HG02642 (cell line): ENCODE data around the gene CYP2J2.
"Not testable (repeated sequence)": the region's sequence is repeated elsewhere in the genome, so short reads cannot be mapped to it uniquely, and the experiment has no call there.

Source experiments
- ATAC-seq: cut with Tn5 transposase; IDR thresholded peaks from one replicate; pipeline ENCODE4 v1.9.1; 2021; ENCODE audit warnings: mild to moderate bottlenecking; ENCODE audit not compliant: unreplicated experiment, poor library complexity

Gene CYP2J2, protein sequence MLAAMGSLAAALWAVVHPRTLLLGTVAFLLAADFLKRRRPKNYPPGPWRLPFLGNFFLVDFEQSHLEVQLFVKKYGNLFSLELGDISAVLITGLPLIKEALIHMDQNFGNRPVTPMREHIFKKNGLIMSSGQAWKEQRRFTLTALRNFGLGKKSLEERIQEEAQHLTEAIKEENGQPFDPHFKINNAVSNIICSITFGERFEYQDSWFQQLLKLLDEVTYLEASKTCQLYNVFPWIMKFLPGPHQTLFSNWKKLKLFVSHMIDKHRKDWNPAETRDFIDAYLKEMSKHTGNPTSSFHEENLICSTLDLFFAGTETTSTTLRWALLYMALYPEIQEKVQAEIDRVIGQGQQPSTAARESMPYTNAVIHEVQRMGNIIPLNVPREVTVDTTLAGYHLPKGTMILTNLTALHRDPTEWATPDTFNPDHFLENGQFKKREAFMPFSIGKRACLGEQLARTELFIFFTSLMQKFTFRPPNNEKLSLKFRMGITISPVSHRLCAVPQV

DNA sequence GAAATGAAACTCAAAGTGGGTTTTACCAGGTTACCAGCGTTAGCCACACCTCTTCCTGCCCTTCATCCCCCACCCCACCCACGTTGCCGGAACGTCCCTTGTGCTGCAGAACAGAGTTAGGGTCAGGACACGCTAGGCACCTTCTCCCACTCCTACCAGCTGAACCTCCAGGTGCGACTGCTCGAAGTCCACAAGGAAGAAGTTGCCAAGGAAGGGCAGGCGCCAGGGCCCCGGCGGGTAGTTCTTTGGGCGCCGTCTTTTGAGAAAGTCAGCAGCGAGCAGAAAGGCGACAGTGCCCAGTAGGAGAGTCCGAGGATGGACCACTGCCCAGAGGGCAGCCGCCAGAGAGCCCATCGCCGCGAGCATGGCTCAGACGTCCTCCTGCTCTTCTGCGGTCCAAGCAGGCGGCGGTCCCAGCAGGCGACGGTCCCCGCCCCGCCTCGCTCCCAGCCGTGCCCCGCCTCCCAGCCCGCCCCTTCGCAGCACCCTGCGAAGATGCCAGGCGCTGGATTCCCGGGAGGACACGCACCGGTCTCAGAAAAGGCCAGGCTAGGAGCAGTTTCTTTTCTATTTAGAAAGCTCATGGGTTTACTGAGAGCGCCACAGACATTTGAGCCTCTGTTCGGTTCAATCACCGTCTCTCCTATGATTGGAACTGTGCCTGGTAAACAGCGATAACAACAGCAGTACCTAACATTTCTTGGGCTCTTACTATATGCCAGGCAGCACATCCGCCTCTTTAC lies at the start of gene CYP2J2:
TSS of gene CYP2J2 (minus strand) at position 393 of the 743 bp plus-strand sequence. CDS start at position 366, 27 bp downstream.
- peak; percentile 91 for ATAC-seq

DNA sequence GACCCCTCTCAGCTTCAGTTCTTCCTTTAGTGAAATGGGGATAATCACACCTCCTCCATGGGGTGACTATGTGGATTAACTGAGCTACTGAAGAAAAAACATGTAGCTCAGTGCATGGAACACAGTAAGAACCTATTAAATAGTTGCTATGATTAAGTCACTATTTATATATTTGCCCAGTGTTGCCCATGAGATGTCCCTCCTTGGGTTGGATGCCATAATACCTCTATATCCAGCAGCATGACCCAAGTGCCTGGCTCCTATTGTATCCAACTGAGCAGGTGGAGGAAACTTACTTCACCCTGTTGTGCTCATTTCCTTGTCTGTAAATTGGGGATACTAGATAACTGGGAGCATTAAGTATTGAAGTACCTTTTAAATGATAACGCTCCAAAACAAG lies 47.1 kb upstream of the CYP2J2 start:
- ATAC-seq, result no peak

DNA sequence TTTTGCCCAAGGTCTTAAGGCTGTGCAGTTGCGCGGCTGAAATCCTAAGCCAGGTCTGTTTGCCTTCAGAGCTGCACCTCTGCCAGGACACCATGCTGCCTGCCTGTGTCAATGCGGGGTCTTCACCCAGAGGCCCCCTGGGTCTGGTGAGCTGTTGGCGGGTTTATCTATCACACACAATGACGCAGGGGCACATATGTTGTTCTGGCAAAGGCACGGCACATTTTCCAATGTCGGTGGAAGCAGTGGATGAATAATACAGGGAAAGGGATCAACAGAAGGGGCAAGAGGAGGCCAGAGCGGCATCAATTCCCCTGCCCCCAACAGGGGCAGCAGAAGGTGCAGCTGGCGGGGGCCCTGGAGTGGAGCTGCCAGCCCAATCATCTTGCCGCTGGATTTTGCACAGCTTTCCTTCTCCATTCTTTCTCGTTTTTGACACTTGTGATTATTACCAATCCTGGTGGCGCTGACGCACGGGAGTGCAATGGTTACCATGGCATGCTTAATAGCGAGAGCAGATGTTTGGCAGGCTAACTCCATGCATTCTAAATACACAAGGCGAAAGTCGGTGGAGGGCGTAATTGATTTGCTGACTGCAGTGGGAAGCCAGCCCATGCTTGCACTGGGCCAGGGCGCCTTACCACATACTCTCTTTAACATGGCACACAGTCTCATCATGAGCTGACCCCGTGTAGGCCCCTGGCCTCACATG lies 45.8 kb upstream of the CYP2J2 start:
- no peak for ATAC-seq

DNA sequence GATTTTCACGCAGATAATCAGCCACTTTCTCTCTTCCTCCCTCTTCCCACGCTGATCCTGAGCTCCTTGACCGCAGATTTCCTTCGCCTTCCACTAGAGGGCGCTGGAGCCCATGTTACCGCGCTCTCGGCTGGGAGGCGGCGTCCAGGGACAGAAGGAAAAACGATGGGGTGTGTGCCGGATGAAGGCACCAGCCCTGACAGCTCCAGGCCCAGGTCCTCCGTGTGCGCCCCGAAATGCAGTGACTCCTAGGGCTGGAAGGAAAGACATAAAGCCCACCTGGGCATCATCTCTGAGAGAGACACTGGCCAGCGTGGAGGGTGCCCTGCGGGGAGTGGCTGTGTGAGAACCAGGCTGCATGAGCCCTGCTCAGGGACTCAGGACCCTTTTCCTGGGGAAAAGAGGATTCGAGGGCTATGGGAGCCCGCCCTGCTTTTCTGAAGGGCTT lies 44.9 kb upstream of the CYP2J2 start:
- ATAC-seq, result no peak

DNA sequence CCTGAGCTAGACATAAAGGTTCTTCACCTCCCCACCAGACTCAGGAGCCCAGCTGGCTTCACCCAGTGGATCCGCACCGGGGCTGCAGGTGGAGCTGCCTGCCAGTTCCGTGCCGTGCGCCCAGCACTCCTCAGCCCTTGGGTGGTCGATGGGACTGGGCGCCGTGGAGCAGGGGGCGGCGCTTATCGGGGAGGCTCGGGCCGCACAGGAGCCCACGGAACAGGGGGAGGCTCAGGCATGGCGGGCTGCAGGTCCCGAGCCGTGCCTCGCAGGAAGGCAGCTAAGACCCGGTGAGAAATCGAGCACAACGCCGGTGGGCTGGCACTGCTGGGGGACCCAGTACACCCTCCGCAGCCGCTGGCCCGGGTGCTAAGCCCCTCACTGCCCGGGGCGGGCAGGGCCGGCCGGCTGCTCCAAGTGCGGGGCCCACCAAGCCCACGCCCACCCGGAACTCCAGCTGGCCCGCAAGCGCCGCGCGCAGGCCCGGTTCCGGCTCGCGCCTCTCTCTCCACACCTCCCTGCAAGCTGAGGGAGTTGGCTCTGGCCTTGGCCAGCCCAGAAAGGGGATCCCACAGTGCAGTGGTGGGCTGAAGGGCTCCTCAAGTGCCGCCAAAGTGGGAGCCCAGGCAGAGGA lies 43.1 kb upstream of the CYP2J2 start:
- ATAC-seq, result not testable (repeated sequence)

DNA sequence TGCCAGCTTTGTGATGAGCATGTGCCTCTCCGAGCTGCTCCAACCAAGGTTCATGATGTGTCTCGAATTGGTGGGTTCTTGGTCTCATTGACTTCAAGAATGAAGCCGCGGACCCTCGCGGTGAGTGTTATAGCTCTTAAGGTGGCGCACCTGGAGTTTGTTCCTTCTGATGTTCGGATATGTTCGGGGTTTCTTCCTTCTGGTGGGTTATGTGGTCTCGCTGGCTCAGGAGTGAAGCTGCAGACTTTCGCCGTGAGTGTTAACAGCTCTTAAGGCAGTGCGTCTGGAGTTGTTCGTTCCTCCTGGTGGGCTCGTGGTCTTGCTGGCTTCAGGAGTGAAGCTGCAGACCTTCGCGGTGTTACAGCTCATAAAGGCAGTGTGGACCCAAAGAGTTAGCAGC lies 42.2 kb upstream of the CYP2J2 start:
- ATAC-seq, result not testable (repeated sequence)

DNA sequence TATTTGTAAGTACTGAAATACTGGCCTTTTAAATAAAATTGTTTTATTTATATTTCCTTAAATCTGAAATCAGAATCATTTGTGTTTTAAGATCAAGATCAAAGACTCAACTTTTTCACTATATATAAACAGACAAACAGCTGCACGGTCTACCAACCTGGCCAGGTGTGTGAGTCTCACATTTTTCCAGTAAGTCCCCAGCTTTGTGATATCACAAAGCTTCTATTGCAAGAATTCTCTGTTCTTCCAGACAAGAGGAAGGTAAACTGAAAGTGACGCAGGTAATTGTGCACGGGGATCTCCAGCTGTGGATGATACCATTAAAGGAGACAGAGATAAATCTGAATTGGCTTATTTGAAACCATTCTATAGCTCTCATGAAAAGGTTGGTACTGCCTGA lies 41.2 kb upstream of the CYP2J2 start:
- ATAC-seq, result no peak

DNA sequence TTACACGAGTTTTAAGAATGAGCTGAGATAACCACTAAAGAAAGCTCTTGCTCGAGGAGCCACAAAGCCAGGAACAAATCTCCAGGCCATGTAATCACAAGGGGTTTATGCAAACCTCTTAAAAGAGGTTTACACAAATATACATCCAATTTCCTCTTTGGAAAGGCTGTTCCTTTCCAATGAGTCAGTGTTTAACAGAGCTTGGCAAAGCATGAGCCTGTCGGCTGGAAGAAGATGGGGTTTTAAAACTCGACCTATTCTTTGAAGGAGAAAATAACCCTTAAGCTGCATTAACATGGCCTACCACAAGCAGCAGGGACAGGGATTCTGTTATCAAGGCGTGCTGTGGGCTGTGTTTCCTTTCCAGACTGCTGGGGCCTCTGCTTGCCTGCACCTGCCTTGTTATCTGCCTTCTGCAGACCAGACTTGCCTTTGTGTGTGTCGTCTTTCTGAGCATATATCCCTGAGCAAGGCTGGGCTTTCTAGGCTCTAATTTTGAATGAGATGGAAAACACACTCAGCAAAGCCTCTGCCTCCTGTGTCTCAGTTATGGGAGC lies 40.6 kb upstream of the CYP2J2 start:
- no peak for ATAC-seq

DNA sequence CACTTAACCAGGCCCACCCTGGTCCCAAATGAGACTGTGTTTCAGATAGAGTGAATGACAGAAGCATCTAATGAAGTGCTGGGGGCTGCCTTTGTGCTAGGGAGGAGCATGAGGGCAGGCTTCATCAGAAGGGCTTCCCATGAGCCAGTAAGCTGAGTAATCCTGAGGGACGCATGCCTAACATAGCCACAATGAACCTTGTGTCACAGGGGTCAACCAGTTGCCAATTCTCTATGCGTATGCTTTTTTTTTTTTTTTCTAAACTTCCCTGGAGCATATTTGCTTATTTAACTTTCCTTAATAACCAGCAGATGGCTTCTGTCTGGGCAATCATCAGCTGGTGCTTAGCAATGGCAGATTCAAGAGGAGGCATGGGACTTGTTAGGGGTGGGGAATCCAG lies 25.5 kb upstream of the CYP2J2 start:
- ATAC-seq, result no peak

DNA sequence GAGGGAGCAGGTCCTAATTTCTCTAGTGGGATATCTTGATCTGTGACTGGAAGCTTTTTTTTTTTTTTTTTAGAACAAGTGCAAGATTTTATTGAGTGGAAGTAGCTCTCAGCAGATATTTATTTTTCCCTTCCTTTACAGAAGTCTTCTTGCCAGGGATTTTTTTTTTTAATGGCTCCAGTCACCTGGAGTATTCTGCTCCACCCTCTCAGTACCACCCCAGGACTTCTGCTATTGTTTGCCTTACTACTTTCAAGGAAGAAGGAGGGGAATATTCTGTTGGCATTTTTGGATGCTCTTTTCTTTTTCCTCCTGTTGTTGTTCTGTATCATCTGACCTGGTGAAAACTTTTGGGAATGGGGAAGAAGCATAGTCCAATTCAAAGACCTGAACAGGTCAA lies 23.1 kb upstream of the CYP2J2 start:
- ATAC-seq, result no peak

DNA sequence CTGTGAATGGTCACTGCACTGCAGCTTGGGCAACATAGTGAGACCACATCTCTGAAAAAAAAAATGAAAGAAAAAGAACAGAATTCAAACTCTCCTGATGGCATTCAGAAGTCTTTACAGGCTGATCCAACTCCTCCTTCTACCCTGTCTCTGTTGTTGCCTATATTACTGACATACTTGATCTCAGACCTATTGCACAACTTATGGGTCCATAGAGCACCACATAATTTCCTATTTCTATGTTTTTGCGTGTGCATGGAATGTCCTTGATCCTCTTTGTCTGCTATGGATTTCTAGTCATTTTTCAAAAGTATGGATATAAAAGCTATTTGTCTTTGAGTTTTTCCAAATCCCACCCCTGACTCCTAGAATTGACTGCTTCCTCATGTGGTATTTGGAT lies 22.4 kb upstream of the CYP2J2 start:
- no peak for ATAC-seq

DNA sequence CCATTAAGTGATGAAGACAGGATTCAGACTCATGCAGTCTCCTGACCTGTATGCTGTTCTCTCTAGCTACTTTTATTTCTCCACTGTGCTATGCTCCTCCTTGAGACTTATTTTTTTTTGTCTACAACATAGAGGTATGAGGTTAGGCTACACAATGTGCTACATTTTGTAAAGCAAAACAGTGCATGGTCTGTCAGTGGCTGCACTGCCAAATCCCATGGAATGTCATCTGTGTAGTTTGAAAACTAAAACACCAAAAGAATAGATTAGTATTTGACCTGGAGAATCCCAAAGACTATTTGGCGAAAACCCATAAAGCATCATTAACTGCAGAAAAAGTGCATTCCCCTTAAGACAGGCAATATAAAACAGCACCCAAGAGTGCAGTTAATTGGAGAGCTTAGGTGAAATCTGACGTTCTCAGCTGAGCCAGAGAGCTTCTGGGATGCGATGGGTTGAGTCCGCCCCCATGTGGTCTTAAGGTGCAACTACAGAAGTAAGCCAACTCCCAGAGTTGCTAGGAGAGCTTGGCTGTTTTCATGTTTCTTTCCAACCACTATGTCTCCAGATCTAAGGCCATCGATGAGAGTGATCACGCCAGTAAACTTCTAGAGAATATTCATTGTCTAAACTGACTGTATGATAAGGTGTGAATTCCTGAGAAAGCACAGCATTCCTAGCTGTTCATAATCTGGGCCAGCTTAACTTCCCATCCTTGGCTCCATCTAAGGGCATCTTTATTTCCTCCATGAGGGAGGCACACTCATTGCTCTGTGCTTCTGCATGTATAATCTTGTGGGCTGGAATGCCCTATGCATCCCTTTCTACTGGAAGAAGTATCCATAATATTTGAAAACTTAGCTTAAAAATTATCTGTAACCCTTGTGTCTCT lies 20.7 kb upstream of the CYP2J2 start:
- ATAC-seq, result peak; percentile 94

DNA sequence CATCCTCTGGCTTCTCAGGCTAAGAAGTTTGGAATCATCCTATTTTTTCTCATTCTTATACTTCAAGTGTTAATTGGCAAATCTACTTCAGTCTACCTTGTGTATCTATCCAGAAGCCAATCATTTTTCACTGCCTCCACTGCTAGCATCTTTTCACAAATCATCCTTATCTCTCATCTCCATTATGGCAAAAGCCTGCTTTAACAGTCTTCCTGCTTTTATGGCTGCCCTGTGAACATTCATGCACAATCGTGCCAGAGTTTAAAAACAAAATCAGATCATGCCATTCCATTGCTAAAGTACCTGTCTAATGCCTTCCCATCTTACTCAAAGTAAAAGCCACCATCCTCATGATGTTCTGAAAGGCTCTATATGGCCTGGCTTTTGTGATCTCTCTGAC lies 19.2 kb upstream of the CYP2J2 start:
- no peak for ATAC-seq

DNA sequence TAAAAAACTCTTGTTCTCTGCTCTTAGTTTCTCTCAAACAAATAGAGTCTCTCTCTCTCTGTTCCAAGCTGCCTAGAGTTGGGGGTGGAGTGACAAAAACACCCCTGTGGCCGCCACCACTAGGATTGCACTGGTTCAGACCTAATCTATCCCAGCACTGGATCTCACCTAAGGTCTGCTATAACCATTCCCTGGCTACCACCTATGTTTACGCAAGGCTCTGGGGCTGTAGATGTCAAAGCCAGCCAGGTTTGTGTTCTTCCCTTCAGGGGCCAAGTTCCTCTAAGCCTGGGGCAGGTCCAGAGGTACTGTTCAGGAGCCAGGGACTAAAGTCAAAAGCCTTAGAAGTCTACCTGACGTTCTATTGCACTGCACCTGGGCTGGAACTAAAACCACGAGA lies 12.8 kb upstream of the CYP2J2 start:
- no peak for ATAC-seq

DNA sequence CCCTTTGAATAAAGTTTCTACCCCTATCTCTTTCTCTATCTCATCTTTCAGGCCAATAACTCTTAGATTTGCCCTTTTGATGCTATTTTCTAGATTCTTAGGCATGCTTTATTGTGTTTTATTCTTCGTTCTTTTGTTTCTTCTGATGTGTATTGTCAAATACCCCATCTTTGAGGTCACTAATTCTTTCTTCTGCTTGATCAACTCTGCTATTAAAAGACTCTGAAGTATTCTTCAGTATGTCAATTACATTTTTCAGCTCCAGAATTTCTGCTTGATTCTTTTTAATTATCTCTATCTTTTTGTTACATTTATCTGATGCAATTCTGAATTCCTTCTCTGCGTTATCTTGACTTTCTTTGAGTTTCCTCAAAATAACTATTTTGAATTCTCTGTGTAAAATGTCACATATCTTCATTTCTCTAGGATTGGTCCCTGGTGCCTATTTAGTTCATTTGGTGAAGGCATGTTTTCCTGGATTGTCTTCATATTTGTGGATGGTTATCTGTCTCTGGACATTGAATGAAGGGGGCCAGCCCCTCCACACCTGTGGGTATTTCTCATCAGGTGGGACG lies 11.2 kb upstream of the CYP2J2 start:
- no peak for ATAC-seq

DNA sequence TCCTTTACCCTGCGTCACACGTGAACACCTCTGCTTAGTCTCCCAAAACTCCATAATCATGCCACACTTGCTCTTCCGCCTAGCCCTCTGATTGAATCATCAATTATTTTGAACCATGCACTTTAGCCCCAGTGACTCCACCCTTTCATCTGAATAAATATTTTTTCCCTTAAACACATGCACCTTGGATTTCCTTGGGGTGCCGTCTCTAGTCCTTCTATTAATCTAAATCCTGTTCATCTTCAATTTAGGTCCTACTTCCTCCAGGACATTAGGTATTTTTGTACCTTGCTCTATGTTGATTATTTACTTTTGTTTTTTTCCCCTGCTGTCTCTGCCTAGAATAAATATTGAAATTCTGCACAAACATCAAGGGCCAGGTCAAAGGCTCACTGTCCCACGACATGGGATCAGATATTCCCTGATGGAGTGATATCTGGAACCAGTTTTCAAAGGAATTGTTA lies 9.8 kb upstream of the CYP2J2 start:
- ATAC-seq, result no peak

DNA sequence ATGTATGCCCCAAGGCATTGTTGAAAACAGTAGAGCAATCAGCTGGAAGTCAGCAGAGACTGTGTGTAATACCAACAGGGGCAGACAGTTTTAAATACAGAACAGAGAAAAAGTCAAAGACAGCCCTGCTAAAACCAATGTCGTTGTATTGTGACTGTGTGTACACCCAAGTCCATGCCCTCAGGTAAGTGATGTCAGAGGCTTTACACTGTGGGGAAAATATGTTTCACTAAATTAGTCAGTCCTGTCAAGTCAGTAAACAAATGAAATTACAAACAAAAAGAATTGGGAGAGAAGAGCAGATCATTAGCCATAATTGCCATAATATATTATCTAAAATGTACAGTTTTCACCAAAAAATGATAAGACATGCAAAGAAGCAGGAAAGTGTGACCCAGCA lies 2.4 kb upstream of the CYP2J2 start:
- ATAC-seq, result no peak

DNA sequence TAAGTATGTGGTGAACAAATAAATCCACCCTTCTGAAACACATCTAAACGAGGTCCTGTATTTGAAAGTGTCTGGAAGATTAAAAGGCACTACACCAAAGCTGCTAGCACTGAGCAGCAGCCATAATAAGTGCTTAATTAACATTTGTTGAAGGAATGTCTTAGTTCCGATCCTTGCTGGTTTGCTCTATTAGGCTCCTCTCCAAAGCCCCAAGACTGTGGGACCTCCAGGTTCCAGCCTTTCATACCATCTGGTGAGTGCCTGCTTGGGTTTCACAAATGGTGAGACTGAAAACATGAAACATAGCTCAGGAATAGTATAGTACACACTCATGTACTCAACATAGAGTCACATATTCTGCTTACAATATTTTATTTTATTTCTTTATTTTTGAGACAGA lies 640 bp upstream of the CYP2J2 start:
- no peak for ATAC-seq

DNA sequence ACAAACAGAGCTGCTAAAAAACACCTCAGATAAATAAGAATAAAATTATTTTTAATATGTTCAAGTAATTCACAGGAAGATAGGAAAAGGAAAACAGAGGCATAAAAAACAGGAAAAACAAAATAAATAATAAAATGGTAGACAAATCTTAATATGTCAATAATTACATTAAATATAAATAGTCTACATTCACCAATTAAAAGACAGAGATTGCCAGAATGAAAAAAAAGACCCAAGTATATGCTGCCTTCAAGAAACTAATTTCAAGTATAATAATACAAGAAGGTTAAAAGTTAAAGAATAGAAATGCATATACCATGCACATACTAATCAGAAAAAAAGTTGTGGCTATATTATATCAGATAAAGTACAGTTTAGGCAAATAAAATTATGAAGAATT lies 1.9 kb downstream of the CYP2J2 start:
- no peak for ATAC-seq
